Lower leg skin (tissue), 3 donors: ENCODE data around the gene AGXT.

Source experiments
- POLR2A ChIP-seq, 2 donors: fragments of 450-650 bp; IDR thresholded peaks; one replicate each; pipeline ENCODE4 v1.6.1; 2016 to 2017; ENCODE audit warnings: antibody characterized with exemption in 2 of 2, mild to moderate bottlenecking in 1 of 2, moderate library complexity in 1 of 2
- TF ChIP-seq, protein P1 (sequence below), 3 donors: fragments of 450-650 bp; IDR thresholded peaks; one replicate each; pipeline ENCODE4 v1.5.1; 2016; ENCODE audit warnings: antibody characterized with exemption in 3 of 3, mild to moderate bottlenecking in 3 of 3, moderate library complexity in 2 of 3

DNA sequence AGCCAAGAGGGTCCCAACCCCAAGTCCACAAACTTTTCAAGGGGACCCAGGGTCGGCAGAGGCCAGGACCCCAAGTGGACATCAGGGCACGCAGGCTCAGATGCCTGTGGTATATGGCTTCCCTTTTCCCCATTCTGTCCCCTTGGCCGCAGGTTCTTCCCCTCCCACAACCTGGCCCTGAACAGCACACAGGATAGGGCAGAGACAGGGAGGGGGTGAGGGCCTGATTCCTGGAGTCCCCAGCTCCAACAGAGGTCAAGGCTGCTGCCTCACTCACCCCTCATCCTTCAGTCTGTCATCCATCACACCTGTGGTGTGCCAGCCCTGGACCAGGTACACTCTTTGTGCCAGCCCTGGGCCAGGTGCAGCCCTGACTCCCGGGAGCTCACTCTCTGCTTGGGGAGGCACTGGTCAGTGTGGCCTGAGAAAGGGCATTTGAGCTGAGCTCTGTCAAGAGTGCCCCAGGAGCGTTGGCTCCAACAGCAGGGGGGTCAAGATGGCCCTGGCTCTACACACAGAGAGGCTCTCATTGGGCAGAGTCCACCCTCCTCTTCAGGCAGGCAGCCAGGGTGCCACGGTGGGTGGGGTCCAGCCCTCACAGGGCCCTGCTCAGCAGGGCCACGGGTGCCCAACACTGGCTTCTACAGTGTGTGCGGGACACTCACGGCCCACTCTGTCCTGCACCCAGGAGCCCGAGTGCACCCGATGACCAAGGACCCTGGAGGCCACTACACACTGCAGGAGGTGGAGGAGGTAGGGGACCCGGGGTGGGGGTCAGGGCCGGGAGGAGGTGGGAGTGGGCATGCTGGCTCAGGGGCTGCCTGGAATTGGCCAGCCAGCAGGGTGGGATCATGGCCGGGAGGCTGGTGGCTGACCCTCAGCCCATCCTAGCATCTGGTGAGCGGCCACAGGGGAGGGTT lies 1.6 kb downstream of the AGXT start:
- TF ChIP-seq, protein P1, sequence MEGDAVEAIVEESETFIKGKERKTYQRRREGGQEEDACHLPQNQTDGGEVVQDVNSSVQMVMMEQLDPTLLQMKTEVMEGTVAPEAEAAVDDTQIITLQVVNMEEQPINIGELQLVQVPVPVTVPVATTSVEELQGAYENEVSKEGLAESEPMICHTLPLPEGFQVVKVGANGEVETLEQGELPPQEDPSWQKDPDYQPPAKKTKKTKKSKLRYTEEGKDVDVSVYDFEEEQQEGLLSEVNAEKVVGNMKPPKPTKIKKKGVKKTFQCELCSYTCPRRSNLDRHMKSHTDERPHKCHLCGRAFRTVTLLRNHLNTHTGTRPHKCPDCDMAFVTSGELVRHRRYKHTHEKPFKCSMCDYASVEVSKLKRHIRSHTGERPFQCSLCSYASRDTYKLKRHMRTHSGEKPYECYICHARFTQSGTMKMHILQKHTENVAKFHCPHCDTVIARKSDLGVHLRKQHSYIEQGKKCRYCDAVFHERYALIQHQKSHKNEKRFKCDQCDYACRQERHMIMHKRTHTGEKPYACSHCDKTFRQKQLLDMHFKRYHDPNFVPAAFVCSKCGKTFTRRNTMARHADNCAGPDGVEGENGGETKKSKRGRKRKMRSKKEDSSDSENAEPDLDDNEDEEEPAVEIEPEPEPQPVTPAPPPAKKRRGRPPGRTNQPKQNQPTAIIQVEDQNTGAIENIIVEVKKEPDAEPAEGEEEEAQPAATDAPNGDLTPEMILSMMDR (IDR thresholded peaks at IDR 0.05), result no peak
- TF ChIP-seq POLR2A (IDR thresholded peaks at IDR 0.05), result no peak
